ENCODE data around the gene CLBA1.
"Not testable (repeated sequence)": the region's sequence is repeated elsewhere in the genome, so short reads cannot be mapped to it uniquely, and the experiment has no call there.

GRCh38 chr14:104949406-104949955 is 36.1 kb upstream of the CLBA1 start:
- not testable (repeated sequence) for TF ChIP-seq CTCF, POLR2A (IDR thresholded peaks at IDR 0.05)

Measured in uterus (tissue), 2 donors.